ENCODE results near the gene RILPL1. TPM values are rescaled to one million over a fixed set of nuclear protein-coding genes. Genes with fewer than 3 reads are reported as not detected.

RILPL1 gene
- total RNA-seq, 4 donors from 2014 or later, result 2.9 to 32.3 (median 18.4) TPM

GRCh38 chr12:123428591-123428990 lies 104.9 kb downstream of the RILPL1 start:
- intact Hi-C loops (cut with DNase I; ENCODE audit: low total_unique reads), result no loop called here
- no peak overlapping the region for H3K4me3 ChIP-seq
- TF ChIP-seq CTCF (IDR thresholded peaks at IDR 0.05) (no peak), POLR2A (IDR thresholded peaks at IDR 0.05) (no peak)

DNA sequence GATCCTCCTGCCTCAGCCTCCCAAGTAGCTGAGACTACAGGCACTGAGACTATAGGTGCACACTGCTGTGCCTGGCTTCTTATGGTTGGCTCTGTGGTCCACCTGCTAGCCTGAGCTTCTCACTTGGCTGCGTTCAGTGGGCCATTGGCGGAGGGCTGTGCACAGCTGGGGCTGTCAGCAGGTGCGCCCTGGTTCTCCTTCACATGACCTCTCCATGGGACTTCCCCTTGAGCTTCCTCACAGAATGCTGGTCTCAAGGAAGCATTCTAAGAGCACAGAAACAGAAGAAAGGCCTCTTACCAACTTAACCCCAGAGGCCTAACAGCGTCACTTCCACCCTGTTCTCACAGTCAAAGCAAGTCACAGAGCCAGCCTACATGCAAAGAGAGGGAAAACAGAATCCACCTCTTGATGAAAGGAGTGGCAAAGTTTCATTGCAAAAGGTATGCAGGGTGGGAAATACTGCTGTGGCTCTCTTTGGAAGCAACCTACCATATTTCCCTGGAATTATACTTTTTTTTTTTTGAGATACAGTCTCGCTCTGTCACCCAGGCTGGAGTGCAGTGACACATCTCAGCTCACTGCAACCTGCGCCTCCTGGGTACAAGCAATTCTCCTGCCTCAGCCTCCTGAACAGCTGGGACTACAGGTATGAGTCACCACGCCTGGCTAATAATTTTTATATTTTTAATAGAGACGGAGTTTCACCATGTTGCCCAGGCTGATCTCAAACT lies 106.3 kb downstream of the RILPL1 start:
- DNase-seq, result no peak
- Histone ChIP-seq H3K27me3 (no peaks in the 10 kb centered on the region), H3K4me1 (no peaks in the 10 kb centered on the region), H3K9me3 (no peaks in the 10 kb centered on the region), H3K27ac (no peak overlapping the region), H3K4me3 (no peak overlapping the region), H3K36me3 (no peaks in the 10 kb centered on the region)
- intact Hi-C loops (cut with DNase I; ENCODE audit: low total_unique reads), result no loop called here
- TF ChIP-seq POLR2A (IDR thresholded peaks at IDR 0.05) (no peak), CTCF (IDR thresholded peaks at IDR 0.05) (no peak)

More at GRCh38 chr12:123428591-123428990, 104.9 kb downstream of the RILPL1 start:
- Histone ChIP-seq H3K9me3 (no peaks in the 10 kb centered on the region), H3K4me1 (no peaks in the 10 kb centered on the region), H3K27me3 (no peaks in the 10 kb centered on the region), H3K27ac (no peak overlapping the region), H3K36me3 (no peaks in the 10 kb centered on the region)
- DNase-seq, result no peak

GRCh38 chr12:123421314-123421713 lies 112.2 kb downstream of the RILPL1 start:
- Histone ChIP-seq H3K27me3 (no peaks in the 10 kb centered on the region), H3K9me3 (no peaks in the 10 kb centered on the region), H3K4me3 (no peak overlapping the region), H3K36me3 (no peaks in the 10 kb centered on the region), H3K27ac (no peak overlapping the region), H3K4me1 (no peaks in the 10 kb centered on the region)
- no peak for DNase-seq
- TF ChIP-seq CTCF (IDR thresholded peaks at IDR 0.05) (no peak), POLR2A (IDR thresholded peaks at IDR 0.05) (no peak)
- intact Hi-C loops (cut with DNase I; ENCODE audit: low total_unique reads), result no loop called here

Small RNAs within 50 kb of the gene (microRNA-seq; reads per million reads assigned to microRNA genes)
- not detected for gene MIR3908 (ENCODE audit: borderline microRNAs expressed, borderline replicate concordance)

Small RNAs within 50 kb of the gene (small RNA-seq; reads per million reads assigned to genes)
- gene AC145423.2 (not detected), gene MIR3908 (not detected)

Other genes with a start within 250 kb of the RILPL1 start
- 10 to 100 TPM; 16.8 to 40.5 (median 33.0) TPM for gene SBNO1, start 168.9 kb downstream of the RILPL1 start, total RNA-seq
- gene KMT5A, start 149.6 kb downstream of the RILPL1 start, total RNA-seq, result 10 to 100 TPM; 20.9 to 71.5 (median 42.1) TPM
- 10 to 100 TPM in 1 of 4 donors, 1 to 10 TPM in 3; 4.0 to 10.1 (median 5.8) TPM for gene RILPL2, start 97.0 kb downstream of the RILPL1 start, total RNA-seq
- 10 to 100 TPM in 3 of 4 donors, under 1 TPM in 1; 0.29 to 41.0 (median 24.3) TPM for gene SNRNP35, start 75.6 kb downstream of the RILPL1 start, total RNA-seq
- gene TMED2, start 50.8 kb upstream of the RILPL1 start, total RNA-seq, result 100 to 1,000 TPM in 3 of 4 donors, 10 to 100 TPM in 1; 60.2 to 362 (median 178) TPM
- 10 to 100 TPM in 3 of 4 donors, 1 to 10 TPM in 1; 5.9 to 42.0 (median 23.9) TPM for gene DDX55, start 68.4 kb upstream of the RILPL1 start, total RNA-seq
- 100 to 1,000 TPM in 1 of 4 donors, 10 to 100 TPM in 3; 35.1 to 114 (median 66.7) TPM for gene EIF2B1, start 100.0 kb upstream of the RILPL1 start, total RNA-seq
- 10 to 100 TPM; 12.3 to 66.4 (median 31.1) TPM for gene GTF2H3, start 100.1 kb upstream of the RILPL1 start, total RNA-seq
- 100 to 1,000 TPM in 1 of 4 donors, 10 to 100 TPM in 2, 1 to 10 TPM in 1; 3.8 to 334 (median 23.9) TPM for gene TCTN2, start 137.4 kb upstream of the RILPL1 start, total RNA-seq
- 10 to 100 TPM; 10.6 to 38.6 (median 30.2) TPM for gene ATP6V0A2, start 178.6 kb upstream of the RILPL1 start, total RNA-seq
- 1 to 10 TPM in 2 of 4 donors, under 1 TPM in 2; under 0.01 to 3.9 (median 1.1) TPM for gene DNAH10, start 228.6 kb upstream of the RILPL1 start, total RNA-seq

Measured in uterus (tissue), 4 donors.